ENCODE results near the gene C15orf61. TPM values are rescaled to one million over a fixed set of nuclear protein-coding genes. Genes with fewer than 3 reads are reported as not detected.

The C15orf61 gene
- total and polyA plus RNA-seq, 2 donors (not counting 1 experiment from before 2014, with no cell fraction given): 6.1 to 6.3 TPM

DNA sequence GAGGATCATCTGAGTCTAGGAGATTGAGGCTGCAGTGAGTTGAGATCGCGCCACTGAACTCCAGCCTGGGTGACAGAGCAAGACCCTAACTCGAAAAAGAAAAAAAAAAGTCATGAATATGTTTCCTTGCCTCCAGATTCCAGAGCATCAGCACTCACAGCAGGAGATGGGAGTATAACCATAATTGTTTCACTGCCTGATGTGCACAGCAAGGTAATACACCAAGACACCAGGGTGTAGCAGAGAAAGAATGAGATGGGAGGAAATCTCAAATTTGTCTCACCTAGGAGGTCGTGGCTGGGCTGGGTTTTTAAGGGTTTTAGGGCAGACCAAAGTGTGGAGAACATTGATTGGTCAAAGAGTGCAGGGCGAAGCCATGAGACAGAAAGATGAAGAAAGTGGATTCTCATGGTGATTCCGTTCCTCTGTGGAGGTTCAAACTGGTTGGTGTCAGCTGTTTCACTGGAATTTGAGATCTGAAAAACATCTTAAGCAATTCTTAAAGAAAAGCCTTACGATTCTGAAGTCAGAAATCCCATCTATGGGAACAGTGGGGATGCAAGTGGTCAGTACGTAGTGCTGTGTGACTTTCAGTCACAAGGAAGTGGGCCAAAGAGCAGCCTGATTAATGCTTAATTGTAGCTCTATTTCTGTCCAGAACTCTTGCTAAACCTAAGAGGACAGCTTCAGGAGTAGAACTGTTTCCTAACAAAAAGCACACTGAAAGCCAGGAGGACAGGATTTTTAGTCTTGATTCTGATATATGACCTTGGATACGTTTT lies 7.8 kb upstream of the C15orf61 start:
- DNase-seq (no peak), ATAC-seq (ENCODE audit: low read depth) (no peak)
- Mint-ChIP-seq H3K27ac (no peak overlapping the region), H3K27me3 (no peaks in the 10 kb centered on the region), H3K4me3 (no peak overlapping the region), H3K4me1 (no peaks in the 10 kb centered on the region), H3K9me3 (ENCODE audit: insufficient read depth) (no peaks in the 10 kb centered on the region)
- Histone ChIP-seq H3K79me2 (ENCODE audit: control insufficient read depth, insufficient read depth, low read length) (no peaks in the 10 kb centered on the region), H3K36me3 (replicated peaks in 1 of 2; ENCODE audit: control extremely low read depth in 1 of 2, control insufficient read depth in 1 of 2, extremely low read depth in 1 of 2, insufficient read depth in 2 of 2, low read length in 1 of 2) (no peaks in the 10 kb centered on the region), H3K9me3 (ENCODE audit: control extremely low read depth in 1 of 3, control insufficient read depth in 2 of 3, insufficient read depth in 1 of 3, low read length in 2 of 3) (no peaks in the 10 kb centered on the region), H3K4me1 (ENCODE audit: control insufficient read depth in 2 of 2, insufficient read depth in 2 of 2, low read length in 2 of 2) (no peaks in the 10 kb centered on the region), H3K4me2 (replicated peaks; ENCODE audit: low read depth, low read length, poor library complexity, severe bottlenecking) (no peak overlapping the region), H3K27me3 (replicated peaks in 1 of 4; ENCODE audit: control extremely low read depth in 1 of 4, control insufficient read depth in 3 of 4, insufficient read depth in 4 of 4, low read length in 3 of 4) (no peaks in the 10 kb centered on the region), H3K27ac (ENCODE audit: low read length in 2 of 2) (no peak overlapping the region), H3K9ac (ENCODE audit: low read length) (no peak overlapping the region), H3K4me3 (ENCODE audit: control extremely low read depth in 1 of 5, extremely low read depth in 1 of 5, insufficient read depth in 1 of 5, low read depth in 2 of 5, low read length in 4 of 5) (no peak overlapping the region), H2AFZ (ENCODE audit: insufficient read depth, low read depth, low read length, poor library complexity, severe bottlenecking) (no peak overlapping the region), H4K20me1 (ENCODE audit: control insufficient read depth, insufficient read depth, low read length, poor library complexity, severe bottlenecking) (no peaks in the 10 kb centered on the region)
- ChIA-PET POLR2A (no interaction called here), CTCF (no interaction called here)
- 75% methylated on average over 5 of the region's 9 CpGs for WGBS (ENCODE audit: insufficient coverage)
- intact Hi-C loops (cut with micrococcal nuclease): no loop called here
- no peak for TF ChIP-seq EZH2 (IDR thresholded peaks at IDR 0.05; ENCODE audit: borderline replicate concordance, insufficient read depth, low read depth, low read length, poor library complexity, severe bottlenecking)
- TF ChIP-seq, protein P1, sequence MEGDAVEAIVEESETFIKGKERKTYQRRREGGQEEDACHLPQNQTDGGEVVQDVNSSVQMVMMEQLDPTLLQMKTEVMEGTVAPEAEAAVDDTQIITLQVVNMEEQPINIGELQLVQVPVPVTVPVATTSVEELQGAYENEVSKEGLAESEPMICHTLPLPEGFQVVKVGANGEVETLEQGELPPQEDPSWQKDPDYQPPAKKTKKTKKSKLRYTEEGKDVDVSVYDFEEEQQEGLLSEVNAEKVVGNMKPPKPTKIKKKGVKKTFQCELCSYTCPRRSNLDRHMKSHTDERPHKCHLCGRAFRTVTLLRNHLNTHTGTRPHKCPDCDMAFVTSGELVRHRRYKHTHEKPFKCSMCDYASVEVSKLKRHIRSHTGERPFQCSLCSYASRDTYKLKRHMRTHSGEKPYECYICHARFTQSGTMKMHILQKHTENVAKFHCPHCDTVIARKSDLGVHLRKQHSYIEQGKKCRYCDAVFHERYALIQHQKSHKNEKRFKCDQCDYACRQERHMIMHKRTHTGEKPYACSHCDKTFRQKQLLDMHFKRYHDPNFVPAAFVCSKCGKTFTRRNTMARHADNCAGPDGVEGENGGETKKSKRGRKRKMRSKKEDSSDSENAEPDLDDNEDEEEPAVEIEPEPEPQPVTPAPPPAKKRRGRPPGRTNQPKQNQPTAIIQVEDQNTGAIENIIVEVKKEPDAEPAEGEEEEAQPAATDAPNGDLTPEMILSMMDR (IDR thresholded peaks at IDR 0.05): no peak

DNA sequence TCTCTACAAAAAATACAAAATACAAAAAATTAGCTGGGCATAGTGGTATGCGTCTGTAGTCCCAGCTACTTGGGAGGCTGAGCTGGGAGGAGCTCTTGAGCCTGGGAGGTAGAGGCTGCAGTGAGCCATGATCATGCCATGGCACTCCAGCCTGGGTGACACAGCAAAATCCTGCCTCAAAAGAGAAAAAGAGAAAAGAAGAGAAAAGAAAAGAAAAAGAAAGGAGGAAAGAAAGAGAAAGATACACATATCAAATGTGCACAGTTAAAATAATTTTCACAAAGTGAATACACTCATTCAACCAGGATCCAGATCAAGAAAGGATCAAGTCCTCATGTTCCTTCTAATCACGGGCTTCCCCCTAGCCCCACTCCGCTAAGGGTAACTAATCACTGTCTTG lies 5.8 kb upstream of the C15orf61 start:
- Histone ChIP-seq H3K27me3 (replicated peaks in 1 of 4; ENCODE audit: control extremely low read depth in 1 of 4, control insufficient read depth in 3 of 4, insufficient read depth in 4 of 4, low read length in 3 of 4) (no peaks in the 10 kb centered on the region), H2AFZ (ENCODE audit: insufficient read depth, low read depth, low read length, poor library complexity, severe bottlenecking) (no peak overlapping the region), H3K9ac (ENCODE audit: low read length) (no peak overlapping the region), H3K4me2 (replicated peaks; ENCODE audit: low read depth, low read length, poor library complexity, severe bottlenecking) (no peak overlapping the region), H3K36me3 (replicated peaks in 1 of 2; ENCODE audit: control extremely low read depth in 1 of 2, control insufficient read depth in 1 of 2, extremely low read depth in 1 of 2, insufficient read depth in 2 of 2, low read length in 1 of 2) (no peaks in the 10 kb centered on the region), H3K79me2 (ENCODE audit: control insufficient read depth, insufficient read depth, low read length) (no peaks in the 10 kb centered on the region), H3K9me3 (ENCODE audit: control extremely low read depth in 1 of 3, control insufficient read depth in 2 of 3, insufficient read depth in 1 of 3, low read length in 2 of 3) (no peaks in the 10 kb centered on the region), H3K4me1 (ENCODE audit: control insufficient read depth in 2 of 2, insufficient read depth in 2 of 2, low read length in 2 of 2) (peaks cover 0 to 1% of the 10 kb centered on the region in 2 donors), H4K20me1 (ENCODE audit: control insufficient read depth, insufficient read depth, low read length, poor library complexity, severe bottlenecking) (no peaks in the 10 kb centered on the region), H3K27ac (ENCODE audit: low read length in 2 of 2) (no peak overlapping the region), H3K4me3 (ENCODE audit: control extremely low read depth in 1 of 5, extremely low read depth in 1 of 5, insufficient read depth in 1 of 5, low read depth in 2 of 5, low read length in 4 of 5) (no peak overlapping the region)
- H3K27me3 Mint-ChIP-seq: no peaks in the 10 kb centered on the region
- H3K9me3 Mint-ChIP-seq (ENCODE audit: insufficient read depth): no peaks in the 10 kb centered on the region
- H3K4me3 Mint-ChIP-seq: no peak overlapping the region
- ATAC-seq (ENCODE audit: low read depth) (no peak), DNase-seq (no peak)
- intact Hi-C loops (cut with micrococcal nuclease): no loop called here
- CTCF ChIA-PET: interaction anchor here (0.7 kb wide), 1 partner anchor 303 kb away, joined by 3 read pairs; no protein-coding TSS in a partner anchor
- H3K4me1 Mint-ChIP-seq: no peaks in the 10 kb centered on the region
- H3K27ac Mint-ChIP-seq: no peak overlapping the region
- TF ChIP-seq, protein P1 (IDR thresholded peaks at IDR 0.05): no peak
- TF ChIP-seq EZH2 (IDR thresholded peaks at IDR 0.05; ENCODE audit: borderline replicate concordance, insufficient read depth, low read depth, low read length, poor library complexity, severe bottlenecking): no peak
- WGBS (ENCODE audit: insufficient coverage): 100% methylated on average over 1 of the region's 3 CpGs
- POLR2A ChIA-PET: interaction anchor here (0.6 kb wide), 1 partner anchor 26 kb away, joined by 4 read pairs; no protein-coding TSS in a partner anchor

Measured in B cell (primary cell).